Cardiac muscle cell (in vitro differentiated cells and primary cell): ENCODE measurements around the gene PTPRM. TPM values are rescaled to one million over a fixed set of nuclear protein-coding genes. Genes with fewer than 3 reads are reported as not detected.
"Not testable (repeated sequence)": the region's sequence is repeated elsewhere in the genome, so short reads cannot be mapped to it uniquely, and the experiment has no call there.

Source experiments
- DNase-seq, 2 donors: peaks; one replicate each; pipeline versions ENCODE4 v3.0.0 to v3.0.0-alpha.2; 2010 to 2017; ENCODE audit warnings: low read depth in 1 of 2, low spot score in 1 of 2
- H3K27ac ChIP-seq: fragments of 200-600 bp; sonication (generic); 2 replicates; pipeline ENCODE4 v1.5.1; 2016
- H3K27me3 ChIP-seq: fragments of 200-600 bp; sonication (generic); 2 replicates; pipeline ENCODE4 v1.6.0; 2016; ENCODE audit warnings: control low read depth
- H3K36me3 ChIP-seq: fragments of 200-600 bp; sonication (generic); 2 replicates; pipeline ENCODE4 v1.5.1; 2016; ENCODE audit warnings: control low read depth
- H3K4me1 ChIP-seq: fragments of 200-600 bp; sonication (generic); 2 replicates; pipeline ENCODE4 v1.8.1; 2017; ENCODE audit warnings: low read depth, mild to moderate bottlenecking, mixed run types
- H3K4me3 ChIP-seq: fragments of 200-600 bp; sonication (generic); 2 replicates; pipeline ENCODE4 v1.5.1; 2016; ENCODE audit warnings: mild to moderate bottlenecking
- H3K9me3 ChIP-seq: fragments of 200-600 bp; sonication (generic); 2 replicates; pipeline ENCODE4 v1.5.1; 2017; ENCODE audit warnings: low read depth, mild to moderate bottlenecking, control low read depth
- CTCF ChIP-seq: IDR thresholded peaks from 2 replicates; pipeline ENCODE4 v1.5.1; 2012; ENCODE audit warnings: low read depth, mild to moderate bottlenecking, low read length
- polyA plus RNA-seq: library from polyadenylated mRNA; unstranded; fragments of >200 nt; fragmentation: Nextera tagmentation; extraction: Ambion mirVana; gene quantifications from 2 replicates; pipeline ENCODE4 v1.2.1, GENCODE V29; 2016
- total RNA-seq: library from RNA; depleted of rRNA; stranded (reverse); fragments of >200 nt; gene quantifications from 2 replicates; pipeline ENCODE4 v1.2.3, GENCODE V29; 2016

The PTPRM gene
- total and polyA plus RNA-seq, 2 experiments from 2014 or later = 26.5 to 48.8 TPM

GRCh38 chr18:8049147-8049546, 482.0 kb downstream of the PTPRM start:
- Histone ChIP-seq H3K9me3 (no peaks in the 10 kb centered on the region), H3K4me3 (no peak overlapping the region), H3K36me3 (no peaks in the 10 kb centered on the region), H3K4me1 (peaks cover 7% of the 10 kb centered on the region), H3K27ac (no peak overlapping the region), H3K27me3 (no peaks in the 10 kb centered on the region)
- no peak for DNase-seq
- TF ChIP-seq CTCF = no peak

DNA sequence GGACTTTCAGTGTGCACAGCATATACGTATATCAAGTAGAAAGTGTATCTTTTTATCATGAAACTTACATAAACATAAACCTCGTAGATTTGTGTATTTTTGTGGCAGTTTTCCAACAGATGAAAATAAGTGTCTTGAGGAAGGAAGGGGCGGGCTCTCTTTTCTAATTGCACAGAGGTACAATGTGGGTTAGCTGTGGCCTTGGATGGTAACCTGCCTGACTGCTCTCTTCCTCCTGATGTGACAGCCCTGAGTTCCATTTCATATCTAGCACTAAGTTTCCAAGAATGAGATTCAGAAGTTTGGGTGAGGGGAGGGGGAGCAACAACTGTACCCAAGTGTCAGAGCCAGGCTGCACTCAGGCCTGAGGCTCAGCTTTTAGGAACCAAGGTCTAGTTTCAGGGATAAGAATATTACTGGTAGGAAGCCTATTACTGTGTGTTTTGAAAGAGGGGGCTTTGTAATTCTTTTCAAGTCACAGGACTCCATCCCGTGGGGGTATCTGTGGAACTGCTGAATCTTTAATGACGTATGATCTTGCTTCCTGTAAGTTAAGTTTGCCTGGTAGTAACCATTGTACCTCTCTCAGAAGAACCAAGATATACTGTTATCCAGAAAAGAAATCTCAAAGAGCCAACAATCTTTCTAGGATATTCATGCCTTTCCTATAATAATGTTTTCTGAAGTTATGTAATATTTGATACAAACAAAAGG, 483.7 kb downstream of the PTPRM start:
- TF ChIP-seq CTCF = no peak

GRCh38 chr18:8051453-8051852, 484.3 kb downstream of the PTPRM start:
- Histone ChIP-seq H3K27me3 (no peaks in the 10 kb centered on the region), H3K27ac (no peak overlapping the region), H3K9me3 (no peaks in the 10 kb centered on the region), H3K4me1 (peaks cover 7% of the 10 kb centered on the region), H3K4me3 (no peak overlapping the region), H3K36me3 (no peaks in the 10 kb centered on the region)
- TF ChIP-seq CTCF = no peak
- peak in 1 of 2 donors; percentile 58 for DNase-seq

More for the DNA sequence above, 483.7 kb downstream of the PTPRM start:
- Histone ChIP-seq H3K4me3 (no peak overlapping the region), H3K9me3 (no peaks in the 10 kb centered on the region), H3K27me3 (no peaks in the 10 kb centered on the region), H3K27ac (no peak overlapping the region), H3K4me1 (peaks cover 7% of the 10 kb centered on the region), H3K36me3 (no peaks in the 10 kb centered on the region)
- DNase-seq = no peak

- Histone ChIP-seq H3K27me3 (no peaks in the 10 kb centered on the region), H3K9me3 (no peaks in the 10 kb centered on the region), H3K27ac (no peak overlapping the region), H3K36me3 (no peaks in the 10 kb centered on the region), H3K4me3 (no peak overlapping the region), H3K4me1 (peaks cover 7% of the 10 kb centered on the region)
- no peak for TF ChIP-seq CTCF
- DNase-seq = no peak
These were observed 485.2 kb downstream of the PTPRM start for GRCh38 chr18:8052237-8052701.

DNA sequence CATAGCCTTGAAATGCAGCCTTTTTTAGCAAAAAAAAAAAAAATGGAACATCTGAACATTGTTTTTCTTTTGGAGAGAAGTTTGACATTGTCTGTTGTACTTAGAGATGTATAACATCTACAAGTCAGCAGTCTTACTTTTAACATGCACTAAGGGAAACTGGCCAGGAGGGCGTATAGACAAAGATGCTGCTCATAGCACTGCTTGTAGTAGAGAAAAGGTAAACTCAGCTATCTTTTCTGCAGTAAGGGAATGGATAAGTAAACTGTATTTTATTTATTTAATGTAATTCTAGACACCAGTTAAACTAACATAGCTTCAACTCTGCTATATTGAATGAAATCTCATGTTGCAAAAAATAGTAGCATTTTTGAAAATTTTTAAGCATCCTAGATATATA, 489.6 kb downstream of the PTPRM start:
- no peak for TF ChIP-seq CTCF
- no peak overlapping the region for H3K4me3 ChIP-seq
- no peaks in the 10 kb centered on the region for H3K36me3 ChIP-seq
- no peak for DNase-seq
- no peaks in the 10 kb centered on the region for H3K9me3 ChIP-seq
- no peak overlapping the region for H3K27ac ChIP-seq
- no peaks in the 10 kb centered on the region for H3K4me1 ChIP-seq
- H3K27me3 ChIP-seq = no peaks in the 10 kb centered on the region

- H3K36me3 ChIP-seq, DNase-seq, H3K4me1 ChIP-seq, H3K9me3 ChIP-seq, H3K27me3 ChIP-seq: not testable (repeated sequence)
- H3K4me3 ChIP-seq = peak overlapping the region; percentile 28
- H3K27ac ChIP-seq = peak overlapping the region; percentile 71
These were observed 496.0 kb downstream of the PTPRM start for GRCh38 chr18:8063152-8063551.
